IPS-18a (cell line): ENCODE data around the gene DUOX2.
"Not testable (repeated sequence)": the region's sequence is repeated elsewhere in the genome, so short reads cannot be mapped to it uniquely, and the experiment has no call there.

ENCODE experiments used
- H3K27ac ChIP-seq: one replicate; pipeline ENCODE4 v1.5.1; 2013; ENCODE audit warnings: low read length
- H3K27me3 ChIP-seq: one replicate; pipeline ENCODE4 v1.6.1; 2013; ENCODE audit warnings: mild to moderate bottlenecking, low read length; ENCODE audit not compliant: control insufficient read depth, insufficient read depth
- H3K36me3 ChIP-seq: one replicate; pipeline ENCODE4 v1.6.1; 2013; ENCODE audit warnings: low read depth, low read length; ENCODE audit not compliant: control insufficient read depth
- H3K4me1 ChIP-seq: one replicate; pipeline ENCODE4 v1.6.1; 2013; ENCODE audit warnings: low read depth, low read length; ENCODE audit not compliant: control insufficient read depth
- H3K4me3 ChIP-seq: one replicate; pipeline ENCODE4 v1.5.1; 2013; ENCODE audit warnings: low read length
- H3K9ac ChIP-seq: one replicate; pipeline ENCODE4 v1.6.1; 2013; ENCODE audit warnings: mild to moderate bottlenecking, low read length, moderate library complexity
- H3K9me3 ChIP-seq: one replicate; pipeline ENCODE4 v1.6.1; 2013; ENCODE audit warnings: low read depth, low read length; ENCODE audit not compliant: control insufficient read depth

DUOX2 gene

DNA sequence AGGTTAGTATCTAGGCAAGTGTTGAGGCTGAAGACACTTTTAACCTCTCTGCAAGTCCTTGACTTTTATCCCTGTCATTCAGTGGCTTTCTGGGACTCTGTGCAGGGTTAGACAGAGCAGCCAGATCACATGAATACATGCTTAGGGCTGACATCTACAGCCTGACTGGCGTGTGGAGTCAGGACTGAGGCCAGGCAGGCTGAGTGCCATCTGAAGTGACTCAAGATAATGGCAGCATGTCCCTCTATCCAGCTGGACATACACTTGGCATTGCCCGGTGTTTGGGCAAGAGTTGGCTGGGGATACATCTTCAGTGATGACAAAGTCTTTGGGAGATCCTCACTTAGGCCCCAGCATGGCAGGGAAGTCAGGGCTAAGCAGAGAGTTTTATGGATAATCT, 22.4 kb downstream of the DUOX2 start:
- no peak overlapping the region for H3K4me3 ChIP-seq
- no peaks in the 10 kb centered on the region for H3K27me3 ChIP-seq
- no peaks in the 10 kb centered on the region for H3K9me3 ChIP-seq
- H3K9ac ChIP-seq: no peak overlapping the region
- H3K4me1 ChIP-seq: no peaks in the 10 kb centered on the region
- H3K36me3 ChIP-seq: no peaks in the 10 kb centered on the region
- H3K27ac ChIP-seq: no peak overlapping the region

GRCh38 chr15:45091161-45091560, 22.8 kb downstream of the DUOX2 start:
- no peak overlapping the region for H3K27ac ChIP-seq
- no peaks in the 10 kb centered on the region for H3K27me3 ChIP-seq

DNA sequence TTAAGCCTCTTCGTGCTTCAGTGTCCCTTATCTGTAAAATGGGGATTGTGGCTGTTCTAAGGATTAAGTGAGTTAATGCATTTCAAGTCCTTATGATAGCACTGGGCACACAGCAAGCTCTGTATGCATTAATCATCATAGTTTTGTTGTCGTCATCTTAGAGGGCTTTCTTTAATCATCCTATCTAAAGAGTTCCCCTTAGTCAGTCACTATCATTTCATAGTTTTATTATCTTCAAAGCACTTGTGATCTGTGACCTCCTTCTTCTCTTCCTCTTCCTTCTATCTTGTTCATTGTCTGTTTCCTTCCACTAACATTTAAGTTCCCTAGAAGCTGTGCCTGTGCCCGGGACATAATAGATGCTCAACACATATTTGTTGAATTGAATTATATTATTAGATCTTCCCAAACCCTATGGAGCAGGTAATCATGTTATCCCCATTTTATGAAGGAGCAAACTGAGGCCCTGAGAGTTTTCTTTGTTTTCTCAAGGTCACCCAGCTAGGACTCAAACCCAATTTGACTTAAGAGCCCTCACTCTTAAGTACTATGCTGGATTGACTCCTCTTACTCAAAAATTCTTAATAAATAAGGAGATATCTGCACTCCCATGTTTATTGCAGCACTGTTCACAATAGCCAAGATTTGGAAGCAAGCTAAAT, 24.1 kb downstream of the DUOX2 start:
- Histone ChIP-seq H3K9me3 (no peaks in the 10 kb centered on the region), H3K4me3 (no peak overlapping the region), H3K27ac (no peak overlapping the region), H3K4me1 (no peaks in the 10 kb centered on the region), H3K9ac (no peak overlapping the region), H3K27me3 (no peaks in the 10 kb centered on the region), H3K36me3 (no peaks in the 10 kb centered on the region)

More at GRCh38 chr15:45091161-45091560, 22.8 kb downstream of the DUOX2 start:
- Histone ChIP-seq H3K4me1 (no peaks in the 10 kb centered on the region), H3K9me3 (no peaks in the 10 kb centered on the region), H3K36me3 (no peaks in the 10 kb centered on the region), H3K4me3 (no peak overlapping the region), H3K9ac (no peak overlapping the region)

DNA sequence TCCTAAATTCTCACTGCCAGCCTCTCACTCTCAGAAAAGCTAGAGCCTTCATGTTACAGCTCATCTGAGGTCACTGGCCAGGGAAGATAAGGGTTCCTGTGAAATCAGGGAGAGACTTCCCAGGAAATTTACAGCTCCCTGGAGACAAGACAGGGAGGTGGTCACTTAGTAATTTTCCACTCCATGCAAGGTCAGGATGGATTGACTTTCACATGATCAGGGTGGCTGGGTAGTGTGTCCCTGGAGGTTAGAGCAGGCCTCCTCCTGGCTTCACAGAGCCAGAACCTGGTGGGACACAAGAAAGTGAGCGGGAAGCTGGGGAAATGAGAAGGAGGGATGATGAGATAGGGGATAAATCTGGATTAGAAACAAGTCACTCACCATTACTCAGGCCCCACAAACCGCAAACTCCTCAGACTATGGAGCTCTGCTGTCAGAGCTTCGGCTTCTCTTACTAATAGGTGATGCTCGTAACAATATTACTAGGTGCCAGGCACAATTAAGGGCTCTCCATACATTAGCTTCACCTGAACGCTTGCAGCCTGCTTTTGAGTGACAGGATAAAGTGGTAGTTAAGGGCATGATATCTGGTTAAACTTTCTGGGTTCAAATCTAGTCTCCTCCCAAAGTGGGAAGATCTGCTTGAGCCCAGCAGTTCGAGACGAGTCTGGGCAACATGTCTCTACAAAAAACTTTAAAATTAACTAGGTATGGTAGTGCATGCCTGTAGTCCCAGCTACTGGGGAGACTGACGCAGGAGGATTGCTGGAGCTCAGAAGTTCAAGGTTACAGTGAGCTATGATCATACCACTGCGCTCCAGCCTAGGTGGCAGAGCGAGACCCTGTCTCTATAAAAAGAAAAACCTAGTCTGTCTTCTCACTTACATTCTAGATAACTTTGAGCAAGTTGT, 24.9 kb downstream of the DUOX2 start:
- no peaks in the 10 kb centered on the region for H3K9me3 ChIP-seq
- H3K36me3 ChIP-seq: no peaks in the 10 kb centered on the region
- no peaks in the 10 kb centered on the region for H3K27me3 ChIP-seq
- H3K4me1 ChIP-seq: no peaks in the 10 kb centered on the region
- H3K4me3 ChIP-seq: no peak overlapping the region
- H3K9ac ChIP-seq: no peak overlapping the region
- no peak overlapping the region for H3K27ac ChIP-seq

GRCh38 chr15:45087513-45087912, 26.5 kb downstream of the DUOX2 start:
- H3K9me3 ChIP-seq: no peaks in the 10 kb centered on the region
- H3K4me1 ChIP-seq: no peaks in the 10 kb centered on the region
- H3K27me3 ChIP-seq: no peaks in the 10 kb centered on the region
- no peak overlapping the region for H3K4me3 ChIP-seq
- no peaks in the 10 kb centered on the region for H3K36me3 ChIP-seq
- H3K27ac ChIP-seq: no peak overlapping the region
- no peak overlapping the region for H3K9ac ChIP-seq

- Histone ChIP-seq H3K9ac (no peak overlapping the region), H3K36me3 (no peaks in the 10 kb centered on the region), H3K9me3 (no peaks in the 10 kb centered on the region), H3K27me3 (no peaks in the 10 kb centered on the region), H3K4me3 (no peak overlapping the region), H3K4me1 (no peaks in the 10 kb centered on the region), H3K27ac (no peak overlapping the region)
Observed at GRCh38 chr15:45084163-45084562, 29.8 kb downstream of the DUOX2 start.

DNA sequence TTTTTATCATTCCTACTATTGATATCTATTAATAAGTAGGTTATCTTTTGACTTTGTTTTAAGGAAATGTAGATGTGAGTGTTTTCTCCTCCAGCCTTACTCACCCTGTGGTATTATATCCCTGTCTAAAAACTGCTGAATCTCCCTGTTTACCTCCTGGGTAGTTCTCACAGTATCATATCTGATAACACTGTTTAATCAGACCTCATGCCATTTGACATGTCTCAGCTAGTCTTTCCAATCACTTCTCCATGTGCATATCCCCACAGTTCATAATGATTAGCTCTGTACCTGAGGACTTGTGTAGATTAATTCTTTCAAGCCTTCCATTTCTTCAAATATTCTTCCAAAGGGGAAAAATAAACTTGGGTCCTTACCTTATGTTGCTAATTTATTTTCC, 30.7 kb downstream of the DUOX2 start:
- H3K9ac ChIP-seq: no peak overlapping the region
- H3K9me3 ChIP-seq: no peaks in the 10 kb centered on the region
- H3K4me3 ChIP-seq: no peak overlapping the region
- H3K27me3 ChIP-seq: no peaks in the 10 kb centered on the region
- H3K27ac ChIP-seq: no peak overlapping the region
- no peaks in the 10 kb centered on the region for H3K36me3 ChIP-seq
- no peaks in the 10 kb centered on the region for H3K4me1 ChIP-seq

GRCh38 chr15:45082412-45082811, 31.6 kb downstream of the DUOX2 start:
- not testable (repeated sequence) for H3K4me3 ChIP-seq, H3K36me3 ChIP-seq, H3K27ac ChIP-seq, H3K4me1 ChIP-seq, H3K9me3 ChIP-seq, H3K27me3 ChIP-seq, H3K9ac ChIP-seq

DNA sequence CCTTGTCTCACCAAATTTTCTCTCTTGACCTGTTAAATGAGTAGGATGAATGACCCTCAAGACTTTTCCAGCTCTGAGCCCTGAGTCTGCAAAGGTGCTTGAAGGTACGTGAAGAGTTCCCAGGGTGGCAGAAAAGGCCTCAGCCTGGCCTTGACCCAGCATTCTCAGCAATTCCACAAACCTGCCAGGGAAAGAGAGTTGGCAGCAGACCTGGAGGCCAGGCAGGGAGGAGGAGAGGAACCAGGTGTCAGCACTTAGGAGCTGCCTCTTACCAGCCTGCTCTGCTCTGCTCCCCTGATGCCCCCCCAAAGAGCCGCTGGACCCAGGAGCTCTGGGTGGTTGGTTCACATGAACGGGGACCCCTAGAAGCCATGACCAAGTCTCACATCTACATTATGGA, 33.4 kb downstream of the DUOX2 start:
- H3K27ac ChIP-seq, H3K36me3 ChIP-seq, H3K4me3 ChIP-seq, H3K9ac ChIP-seq, H3K9me3 ChIP-seq, H3K27me3 ChIP-seq, H3K4me1 ChIP-seq: not testable (repeated sequence)

GRCh38 chr15:45079628-45080246, 34.2 kb downstream of the DUOX2 start:
- H3K27me3 ChIP-seq, H3K9me3 ChIP-seq, H3K27ac ChIP-seq, H3K36me3 ChIP-seq, H3K9ac ChIP-seq, H3K4me3 ChIP-seq, H3K4me1 ChIP-seq: not testable (repeated sequence)

DNA sequence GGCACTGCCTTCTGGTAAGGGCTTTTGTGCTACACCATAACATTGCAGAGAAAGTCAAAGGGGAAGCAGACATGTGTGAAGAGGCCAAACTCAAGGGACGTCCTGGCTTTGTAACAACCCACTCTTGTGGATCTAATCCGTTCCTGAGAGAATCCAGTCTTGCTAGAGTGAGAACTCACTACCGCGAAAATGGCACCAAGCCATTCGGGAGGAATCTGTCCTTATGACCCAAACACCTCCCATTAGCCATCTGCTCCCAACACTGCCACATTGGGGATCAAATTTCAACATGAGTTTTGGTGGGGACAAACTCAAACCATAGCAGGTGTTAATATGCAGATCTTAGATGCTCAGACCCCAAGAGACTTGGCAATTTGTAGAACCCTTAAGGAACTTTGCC, 34.8 kb downstream of the DUOX2 start:
- not testable (repeated sequence) for H3K9ac ChIP-seq, H3K4me3 ChIP-seq, H3K4me1 ChIP-seq, H3K9me3 ChIP-seq, H3K27me3 ChIP-seq, H3K27ac ChIP-seq, H3K36me3 ChIP-seq
